GM20431 (cell line): ENCODE measurements around the gene SLC5A6.

Experiments
- in situ Hi-C: fragments of 300-500 bp; cut with MseI, MboI; formaldehyde crosslinking; loops from one replicate; pipeline ENCODE4 v1.15.0; 2020; ENCODE audit warnings: low sequenced_read_pairs; ENCODE audit not compliant: unreplicated experiment

Gene SLC5A6

GRCh38 chr2:27150639-27151230, 61.3 kb downstream of the SLC5A6 start:
- in situ Hi-C loops: no loop called here
